Gastrocnemius medialis (tissue), 4 donors: ENCODE data around the gene SLC25A3.

Experiments
- POLR2A ChIP-seq, 2 donors: fragments of 450-650 bp; IDR thresholded peaks; one replicate each; pipeline ENCODE4 v1.6.1; 2017; ENCODE audit warnings: antibody characterized with exemption in 2 of 2, mild to moderate bottlenecking in 2 of 2, moderate library complexity in 2 of 2
- TF ChIP-seq, protein P1 (sequence below), 5 experiments: fragments of 450-650 bp in 3 of 5; fragments of 200-600 bp in 2 of 5; sonication (generic) in 2 of 5; IDR thresholded peaks in 4 of 5; conservative IDR thresholded peaks in 1 of 5; 1 replicate in 4 of 5; 2 replicates in 1 of 5; pipeline ENCODE4 v1.5.1; 2016 to 2019; ENCODE audit warnings: antibody characterized with exemption in 5 of 5, mild to moderate bottlenecking in 3 of 5, moderate library complexity in 3 of 5

DNA sequence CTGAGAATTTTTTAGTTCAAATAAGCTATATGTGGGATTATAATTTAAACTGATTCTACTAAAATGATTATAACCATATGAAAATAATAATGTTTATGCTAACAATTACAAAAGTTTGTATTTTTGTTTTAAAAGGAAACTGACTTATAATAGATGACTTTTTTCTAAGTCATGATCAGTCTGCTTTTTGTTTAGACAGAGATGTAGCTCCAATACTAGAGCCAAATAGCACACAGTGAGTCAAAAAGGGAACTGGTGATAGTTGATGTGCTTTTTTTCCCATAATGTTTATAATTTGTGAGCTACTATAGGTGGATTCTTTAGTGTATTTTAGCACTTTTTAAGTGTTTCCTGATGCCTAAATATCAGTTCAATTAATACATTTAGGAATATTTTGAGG is 49.8 kb upstream of the SLC25A3 start:
- TF ChIP-seq, protein P1, sequence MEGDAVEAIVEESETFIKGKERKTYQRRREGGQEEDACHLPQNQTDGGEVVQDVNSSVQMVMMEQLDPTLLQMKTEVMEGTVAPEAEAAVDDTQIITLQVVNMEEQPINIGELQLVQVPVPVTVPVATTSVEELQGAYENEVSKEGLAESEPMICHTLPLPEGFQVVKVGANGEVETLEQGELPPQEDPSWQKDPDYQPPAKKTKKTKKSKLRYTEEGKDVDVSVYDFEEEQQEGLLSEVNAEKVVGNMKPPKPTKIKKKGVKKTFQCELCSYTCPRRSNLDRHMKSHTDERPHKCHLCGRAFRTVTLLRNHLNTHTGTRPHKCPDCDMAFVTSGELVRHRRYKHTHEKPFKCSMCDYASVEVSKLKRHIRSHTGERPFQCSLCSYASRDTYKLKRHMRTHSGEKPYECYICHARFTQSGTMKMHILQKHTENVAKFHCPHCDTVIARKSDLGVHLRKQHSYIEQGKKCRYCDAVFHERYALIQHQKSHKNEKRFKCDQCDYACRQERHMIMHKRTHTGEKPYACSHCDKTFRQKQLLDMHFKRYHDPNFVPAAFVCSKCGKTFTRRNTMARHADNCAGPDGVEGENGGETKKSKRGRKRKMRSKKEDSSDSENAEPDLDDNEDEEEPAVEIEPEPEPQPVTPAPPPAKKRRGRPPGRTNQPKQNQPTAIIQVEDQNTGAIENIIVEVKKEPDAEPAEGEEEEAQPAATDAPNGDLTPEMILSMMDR (IDR thresholded peaks at IDR 0.05 in 4 of 5, conservative IDR thresholded peaks at IDR 0.05 in 1 of 5) = no peak
- no peak for TF ChIP-seq POLR2A (IDR thresholded peaks at IDR 0.05)
